Measurements from ENCODE around the gene CAMTA1.

CAMTA1 gene

GRCh38 chr1:7745783-7746182, 960.5 kb downstream of the CAMTA1 start:
- H3K4me3 ChIP-seq (ENCODE audit: low read depth, low read length), result no peak overlapping the region
- no peak for DNase-seq (ENCODE audit: low read depth)

GRCh38 chr1:7747605-7748004, 962.4 kb downstream of the CAMTA1 start:
- H3K4me3 ChIP-seq (ENCODE audit: low read depth, low read length), result no peak overlapping the region
- DNase-seq (ENCODE audit: low read depth), result no peak

- no peak for DNase-seq (ENCODE audit: low read depth)
- no peak overlapping the region for H3K4me3 ChIP-seq (ENCODE audit: low read depth, low read length)
These were observed 963.9 kb downstream of the CAMTA1 start for GRCh38 chr1:7749126-7749525.

GRCh38 chr1:7751174-7751573, 965.9 kb downstream of the CAMTA1 start:
- no peak overlapping the region for H3K4me3 ChIP-seq (ENCODE audit: low read depth, low read length)
- DNase-seq (ENCODE audit: low read depth), result no peak

GRCh38 chr1:7752512-7753417, 967.5 kb downstream of the CAMTA1 start:
- peak; percentile 12 for DNase-seq (ENCODE audit: low read depth)
- peak overlapping the region; percentile 30 for H3K4me3 ChIP-seq (ENCODE audit: low read depth, low read length)

- no peak overlapping the region for H3K4me3 ChIP-seq (ENCODE audit: low read depth, low read length)
- no peak for DNase-seq (ENCODE audit: low read depth)
These were observed 968.4 kb downstream of the CAMTA1 start for GRCh38 chr1:7753641-7754040.

GRCh38 chr1:7754234-7754633, 969.0 kb downstream of the CAMTA1 start:
- H3K4me3 ChIP-seq (ENCODE audit: low read depth, low read length), result no peak overlapping the region
- no peak for DNase-seq (ENCODE audit: low read depth)

- DNase-seq (ENCODE audit: low read depth), result no peak
- H3K4me3 ChIP-seq (ENCODE audit: low read depth, low read length), result no peak overlapping the region
These were observed 970.2 kb downstream of the CAMTA1 start for GRCh38 chr1:7755448-7755847.

- DNase-seq (ENCODE audit: low read depth), result no peak
- H3K4me3 ChIP-seq (ENCODE audit: low read depth, low read length), result no peak overlapping the region
These were observed 975.0 kb downstream of the CAMTA1 start for GRCh38 chr1:7760245-7760644.

- no peak overlapping the region for H3K4me3 ChIP-seq (ENCODE audit: low read depth, low read length)
- no peak for DNase-seq (ENCODE audit: low read depth)
These were observed 975.8 kb downstream of the CAMTA1 start for GRCh38 chr1:7761103-7761502.

GRCh38 chr1:7767176-7767575, 981.9 kb downstream of the CAMTA1 start:
- no peak for DNase-seq (ENCODE audit: low read depth)
- H3K4me3 ChIP-seq (ENCODE audit: low read depth, low read length), result no peak overlapping the region

GRCh38 chr1:7768583-7768982, 983.3 kb downstream of the CAMTA1 start:
- H3K4me3 ChIP-seq (ENCODE audit: low read depth, low read length), result no peak overlapping the region
- DNase-seq (ENCODE audit: low read depth), result no peak

- H3K4me3 ChIP-seq (ENCODE audit: low read depth, low read length), result no peak overlapping the region
- no peak for DNase-seq (ENCODE audit: low read depth)
These were observed 984.6 kb downstream of the CAMTA1 start for GRCh38 chr1:7769673-7770412.

- DNase-seq (ENCODE audit: low read depth), result no peak
- peak overlapping the region; percentile 89 for H3K4me3 ChIP-seq (ENCODE audit: low read depth, low read length)
These were observed 985.4 kb downstream of the CAMTA1 start for GRCh38 chr1:7770669-7770996.

GRCh38 chr1:7770997-7771822, 986.0 kb downstream of the CAMTA1 start, which contains the start of gene VAMP3:
Gene VAMP3, plus strand, starts transcription at chr1:7771296. Its CDS starts 88 bp downstream, at chr1:7771384.
- peak within 1 kb of the TSS; percentile 89 for H3K4me3 ChIP-seq (ENCODE audit: low read depth, low read length)
- peak; percentile 39 for DNase-seq (ENCODE audit: low read depth)

- DNase-seq (ENCODE audit: low read depth), result no peak
- H3K4me3 ChIP-seq (ENCODE audit: low read depth, low read length), result peak overlapping the region; percentile 89
These were observed 986.6 kb downstream of the CAMTA1 start for GRCh38 chr1:7771823-7772299.

GRCh38 chr1:7777591-7777990, 992.3 kb downstream of the CAMTA1 start:
- no peak overlapping the region for H3K4me3 ChIP-seq (ENCODE audit: low read depth, low read length)
- no peak for DNase-seq (ENCODE audit: low read depth)

- no peak overlapping the region for H3K4me3 ChIP-seq (ENCODE audit: low read depth, low read length)
- no peak for DNase-seq (ENCODE audit: low read depth)
These were observed 992.9 kb downstream of the CAMTA1 start for GRCh38 chr1:7778133-7778628.

- no peak for DNase-seq (ENCODE audit: low read depth)
- no peak overlapping the region for H3K4me3 ChIP-seq (ENCODE audit: low read depth, low read length)
These were observed 995.7 kb downstream of the CAMTA1 start for GRCh38 chr1:7780976-7781375.

- no peak for DNase-seq (ENCODE audit: low read depth)
- H3K4me3 ChIP-seq (ENCODE audit: low read depth, low read length), result no peak overlapping the region
These were observed 996.2 kb downstream of the CAMTA1 start for GRCh38 chr1:7781501-7781900.
